HG02763 (cell line): Measurements from ENCODE around the gene RNF214.
"Not testable (repeated sequence)": the region's sequence is repeated elsewhere in the genome, so short reads cannot be mapped to it uniquely, and the experiment has no call there.

ENCODE experiments used
- ATAC-seq: cut with Tn5 transposase; IDR thresholded peaks from one replicate; pipeline ENCODE4 v1.9.1; 2021; ENCODE audit warnings: mild to moderate bottlenecking, moderate library complexity; ENCODE audit not compliant: unreplicated experiment

Gene RNF214

GRCh38 chr11:117313091-117313490 lies 80.6 kb downstream of the RNF214 start:
- no peak for ATAC-seq

- no peak for ATAC-seq
Measured at GRCh38 chr11:117313828-117314768, 81.6 kb downstream of the RNF214 start.

GRCh38 chr11:117314840-117315239 lies 82.4 kb downstream of the RNF214 start:
- no peak for ATAC-seq

GRCh38 chr11:117315285-117316196 lies 83.1 kb downstream of the RNF214 start:
- no peak for ATAC-seq

GRCh38 chr11:117316197-117316961 lies 83.9 kb downstream of the RNF214 start, which contains the start of gene BACE1:
TSS of gene BACE1 (minus strand) at chr11:117316256. CDS start at chr11:117315795, 461 bp downstream.
- no peak for ATAC-seq

GRCh38 chr11:117318738-117319137 lies 86.3 kb downstream of the RNF214 start:
- ATAC-seq = no peak

- no peak for ATAC-seq
Measured at GRCh38 chr11:117319214-117319840, 86.9 kb downstream of the RNF214 start.

GRCh38 chr11:117327255-117327566 lies 94.7 kb downstream of the RNF214 start:
- ATAC-seq = not testable (repeated sequence)

- peak; percentile 96 for ATAC-seq
Measured at GRCh38 chr11:117327567-117328374, 95.3 kb downstream of the RNF214 start, which contains the start of gene CEP164. TSS of gene CEP164 (plus strand) at chr11:117327854. CDS start at chr11:117338587, 10,733 bp downstream.

GRCh38 chr11:117328375-117329010 lies 96.0 kb downstream of the RNF214 start:
- peak; percentile 14 for ATAC-seq

- ATAC-seq = no peak
Measured at GRCh38 chr11:117332843-117333242, 100.4 kb downstream of the RNF214 start.

- ATAC-seq = no peak
Measured at GRCh38 chr11:117333917-117334316, 101.4 kb downstream of the RNF214 start.

- no peak for ATAC-seq
Measured at GRCh38 chr11:117334896-117335295, 102.4 kb downstream of the RNF214 start.

- ATAC-seq = no peak
Measured at GRCh38 chr11:117335399-117335798, 102.9 kb downstream of the RNF214 start.
